PFSK-1 (cell line): ENCODE data around the gene INSYN2B.

Source experiments
- POLR2AphosphoS5 ChIP-seq: IDR thresholded peaks from 2 replicates; pipeline ENCODE4 v1.6.1; 2012; ENCODE audit warnings: low read depth, mild to moderate bottlenecking, control low read depth, low read length, moderate library complexity
- REST ChIP-seq, 2 experiments: IDR thresholded peaks; 2 replicates each; pipeline versions ENCODE4 v1.6.1 to v1.8.0; 2011 to 2012; ENCODE audit warnings: low read depth in 2 of 2, low read length in 2 of 2, control low read depth in 1 of 2, inconsistent platforms in 1 of 2, mild to moderate bottlenecking in 1 of 2, moderate library complexity in 1 of 2; ENCODE audit not compliant: insufficient read depth in 1 of 2
- SIN3A ChIP-seq: IDR thresholded peaks from 2 replicates; pipeline ENCODE4 v1.6.1; 2012; ENCODE audit warnings: mild to moderate bottlenecking, low read length, moderate library complexity, borderline replicate concordance; ENCODE audit not compliant: insufficient read depth
- TAF1 ChIP-seq: IDR thresholded peaks from 2 replicates; pipeline ENCODE4 v1.6.1; 2012; ENCODE audit warnings: low read length, control low read depth, borderline replicate concordance; ENCODE audit not compliant: insufficient read depth

DNA sequence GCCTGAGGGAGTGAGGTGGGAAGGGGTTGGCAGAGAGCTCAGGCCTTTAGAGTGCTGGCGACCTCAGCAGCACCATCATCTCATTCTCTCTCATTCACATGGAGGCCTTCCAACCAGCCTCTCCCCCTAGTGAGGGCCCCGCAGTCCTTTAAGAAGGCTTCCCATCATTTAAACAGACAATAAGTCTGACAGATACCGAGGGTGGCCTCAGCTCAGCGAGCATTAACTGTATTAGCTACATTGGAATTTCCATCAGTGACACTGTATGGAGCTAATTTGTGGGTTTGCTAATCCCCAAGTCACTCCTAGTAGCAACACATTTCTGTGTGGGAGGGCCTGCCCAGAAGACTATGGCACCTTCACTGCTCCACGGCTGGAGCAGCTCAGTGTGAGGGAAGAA, 75.8 kb downstream of the INSYN2B start:
- TF ChIP-seq SIN3A = no peak
- TF ChIP-seq TAF1 = no peak
- TF ChIP-seq REST (IDR thresholded peaks at IDR 0.05; ENCODE audit: insufficient read depth in 1 of 2, low read depth in 2 of 2, low read length in 2 of 2) = no peak
- no peak for TF ChIP-seq POLR2AphosphoS5
